Activated CD8-positive, alpha-beta memory T cell treated with anti-CD3 and anti-CD28 coated beads, Interleukin-2, amount 50 U/mL, for 1 hour (primary cell): ENCODE results near the gene ACACA.

Experiments
- DNase-seq: peaks from one replicate; pipeline ENCODE4 v3.0.0-alpha.2; 2020; ENCODE audit errors: extremely low read depth

The ACACA gene

GRCh38 chr17:37292429-37293139 lies 114.1 kb downstream of the ACACA start:
- no peak for DNase-seq

- DNase-seq: no peak
These were observed 115.3 kb downstream of the ACACA start for GRCh38 chr17:37291351-37291750.

GRCh38 chr17:37286430-37286829 lies 120.2 kb downstream of the ACACA start:
- DNase-seq: no peak

GRCh38 chr17:37284191-37284590 lies 122.4 kb downstream of the ACACA start:
- no peak for DNase-seq

GRCh38 chr17:37283414-37283961 lies 123.1 kb downstream of the ACACA start:
- no peak for DNase-seq

- no peak for DNase-seq
These were observed 125.8 kb downstream of the ACACA start for GRCh38 chr17:37280841-37281240.

- DNase-seq: no peak
These were observed 128.3 kb downstream of the ACACA start for GRCh38 chr17:37278247-37278894.

- DNase-seq: no peak
These were observed 130.2 kb downstream of the ACACA start for GRCh38 chr17:37276475-37276874.

GRCh38 chr17:37274461-37274860 lies 132.2 kb downstream of the ACACA start:
- no peak for DNase-seq

- DNase-seq: no peak
These were observed 133.1 kb downstream of the ACACA start for GRCh38 chr17:37273409-37274051.

GRCh38 chr17:37265446-37266173 lies 141.0 kb downstream of the ACACA start:
- no peak for DNase-seq

GRCh38 chr17:37261286-37261685 lies 145.3 kb downstream of the ACACA start:
- no peak for DNase-seq

GRCh38 chr17:37259030-37259735 lies 147.5 kb downstream of the ACACA start:
- DNase-seq: no peak

- no peak for DNase-seq
These were observed 150.0 kb downstream of the ACACA start for GRCh38 chr17:37256627-37257026.

- no peak for DNase-seq
These were observed 151.2 kb downstream of the ACACA start for GRCh38 chr17:37255432-37255831.

GRCh38 chr17:37247825-37248224 lies 158.8 kb downstream of the ACACA start:
- DNase-seq: no peak

GRCh38 chr17:37246085-37246484 lies 160.6 kb downstream of the ACACA start:
- DNase-seq: no peak

GRCh38 chr17:37240381-37240780 lies 166.3 kb downstream of the ACACA start:
- no peak for DNase-seq

GRCh38 chr17:37239690-37240334 lies 166.8 kb downstream of the ACACA start:
- no peak for DNase-seq

GRCh38 chr17:37234106-37234505 lies 172.5 kb downstream of the ACACA start:
- DNase-seq: no peak

GRCh38 chr17:37233036-37233435 lies 173.6 kb downstream of the ACACA start:
- DNase-seq: no peak
